Central memory CD8-positive, alpha-beta T cell (primary cell): ENCODE results near the gene CELA2A.
"Not testable (repeated sequence)": the region's sequence is repeated elsewhere in the genome, so short reads cannot be mapped to it uniquely, and the experiment has no call there.

Source experiments
- ATAC-seq: fragments of 150-1000 bp; cut with Tn5 transposase; replicated peaks from 2 replicates; pipeline ENCODE4 v1.10.0; 2022; ENCODE audit warnings: mild to moderate bottlenecking, moderate FRiP score, moderate number of reproducible peaks; ENCODE audit not compliant: poor library complexity, severe bottlenecking; ENCODE audit errors: extremely low read depth
- DNase-seq, 2 donors: peaks; one replicate each; pipeline ENCODE4 v3.0.0; 2021; ENCODE audit warnings: low spot score in 2 of 2
- H3K27ac Mint-ChIP-seq: one replicate; pipeline ENCODE4 v1.8.0; 2022; ENCODE audit warnings: low read depth, mild to moderate bottlenecking, moderate library complexity, mixed read lengths
- H3K27me3 Mint-ChIP-seq: one replicate; pipeline ENCODE4 v1.8.0; 2022; ENCODE audit warnings: mixed read lengths
- H3K36me3 Mint-ChIP-seq: one replicate; pipeline ENCODE4 v1.8.0; 2022; ENCODE audit warnings: mild to moderate bottlenecking, moderate library complexity, mixed read lengths; ENCODE audit not compliant: insufficient read depth
- H3K4me1 Mint-ChIP-seq: one replicate; pipeline ENCODE4 v1.8.0; 2022; ENCODE audit warnings: mixed read lengths
- H3K4me3 Mint-ChIP-seq: one replicate; pipeline ENCODE4 v1.8.0; 2022; ENCODE audit warnings: mild to moderate bottlenecking, moderate library complexity, mixed read lengths
- H3K9me3 Mint-ChIP-seq: one replicate; pipeline ENCODE4 v1.8.0; 2022; ENCODE audit warnings: mixed read lengths

The CELA2A gene

GRCh38 chr1:15484443-15484842 lies 27.9 kb downstream of the CELA2A start:
- not testable (repeated sequence) for ATAC-seq, H3K4me3 Mint-ChIP-seq, DNase-seq

DNA sequence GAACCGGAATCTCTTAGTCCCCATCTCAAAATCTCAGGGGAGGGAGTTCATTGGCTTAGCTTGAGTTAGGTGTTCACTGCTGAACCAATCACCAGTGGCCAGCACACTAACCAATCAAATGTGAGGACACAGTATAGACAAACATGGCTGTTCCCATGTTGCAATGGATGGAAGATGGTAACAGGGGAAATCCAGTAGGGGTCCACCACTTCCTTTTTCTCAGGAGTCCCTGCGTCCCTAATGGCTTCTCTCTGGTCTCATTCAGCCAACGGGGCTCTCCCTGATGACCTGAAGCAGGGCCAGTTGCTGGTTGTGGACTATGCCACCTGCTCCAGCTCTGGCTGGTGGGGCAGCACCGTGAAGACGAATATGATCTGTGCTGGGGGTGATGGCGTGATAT lies 29.1 kb downstream of the CELA2A start:
- peaks cover 8% of the 10 kb centered on the region for H3K36me3 Mint-ChIP-seq
- no peak for ATAC-seq
- H3K9me3 Mint-ChIP-seq = no peaks in the 10 kb centered on the region
- H3K4me1 Mint-ChIP-seq = no peaks in the 10 kb centered on the region
- H3K27ac Mint-ChIP-seq = no peak overlapping the region
- no peak for DNase-seq
- H3K27me3 Mint-ChIP-seq = no peaks in the 10 kb centered on the region
- H3K4me3 Mint-ChIP-seq = no peak overlapping the region

More at GRCh38 chr1:15484443-15484842, 27.9 kb downstream of the CELA2A start:
- not testable (repeated sequence) for H3K27me3 Mint-ChIP-seq, H3K36me3 Mint-ChIP-seq, H3K4me1 Mint-ChIP-seq, H3K27ac Mint-ChIP-seq, H3K9me3 Mint-ChIP-seq

DNA sequence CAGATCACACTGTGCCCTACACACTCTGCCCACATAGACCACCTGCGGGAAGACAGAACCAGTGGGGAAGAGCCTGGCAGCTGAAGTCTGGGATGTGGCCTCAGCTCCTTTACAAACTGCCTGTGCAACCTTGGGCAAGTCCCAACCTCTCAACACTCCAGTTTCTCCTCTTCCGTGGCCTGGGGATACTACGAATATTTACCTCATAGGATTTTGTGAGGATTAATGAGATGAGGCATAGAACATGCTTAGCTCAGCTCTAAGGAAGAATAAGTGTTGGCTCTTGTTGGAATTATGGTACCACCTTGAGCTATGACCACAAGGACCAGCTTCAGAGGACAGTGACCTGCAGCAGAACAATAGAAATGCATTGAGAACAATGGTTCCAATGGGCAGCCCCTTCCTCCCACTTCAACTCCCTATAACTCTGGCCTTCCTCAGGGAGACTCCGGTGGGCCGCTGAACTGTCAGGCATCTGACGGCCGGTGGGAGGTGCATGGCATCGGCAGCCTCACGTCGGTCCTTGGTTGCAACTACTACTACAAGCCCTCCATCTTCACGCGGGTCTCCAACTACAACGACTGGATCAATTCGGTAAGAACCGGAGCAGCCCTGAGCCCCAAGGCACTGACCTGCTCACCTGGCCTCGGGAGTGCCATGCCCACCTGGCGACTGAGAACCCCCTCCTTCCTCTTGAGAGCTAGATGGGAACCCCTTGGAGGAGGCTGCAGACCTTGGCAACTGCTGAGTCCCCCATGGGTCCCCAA lies 30.5 kb downstream of the CELA2A start:
- peak overlapping the region; percentile 22 for H3K27ac Mint-ChIP-seq

DNA sequence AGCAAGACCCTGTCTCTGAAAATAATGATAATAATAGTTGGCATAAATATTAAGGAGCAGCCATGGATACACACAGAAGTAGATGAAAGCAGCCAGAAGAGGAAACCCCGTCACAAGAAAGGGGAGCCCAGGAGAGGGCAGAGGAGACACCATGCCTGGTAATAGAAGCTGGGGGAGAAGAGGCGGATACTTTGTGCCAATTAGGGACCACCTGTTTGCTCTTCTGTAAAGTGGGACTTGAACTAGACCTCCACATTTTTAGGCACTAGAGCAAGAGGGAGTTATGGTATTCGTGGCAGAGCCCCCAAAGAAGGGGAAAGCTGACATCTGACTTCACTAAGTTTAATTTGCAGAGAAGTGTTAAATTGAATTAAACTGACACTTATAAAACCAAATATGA lies 31.8 kb downstream of the CELA2A start:
- DNase-seq (no peak), ATAC-seq (no peak)
- Mint-ChIP-seq H3K9me3 (no peaks in the 10 kb centered on the region), H3K36me3 (peaks cover 7% of the 10 kb centered on the region), H3K4me1 (no peaks in the 10 kb centered on the region), H3K27me3 (no peaks in the 10 kb centered on the region), H3K27ac (no peak overlapping the region), H3K4me3 (no peak overlapping the region)

More for the DNA sequence above, 30.5 kb downstream of the CELA2A start:
- not testable (repeated sequence) for H3K36me3 Mint-ChIP-seq, ATAC-seq, H3K4me1 Mint-ChIP-seq, DNase-seq, H3K4me3 Mint-ChIP-seq, H3K9me3 Mint-ChIP-seq, H3K27me3 Mint-ChIP-seq

DNA sequence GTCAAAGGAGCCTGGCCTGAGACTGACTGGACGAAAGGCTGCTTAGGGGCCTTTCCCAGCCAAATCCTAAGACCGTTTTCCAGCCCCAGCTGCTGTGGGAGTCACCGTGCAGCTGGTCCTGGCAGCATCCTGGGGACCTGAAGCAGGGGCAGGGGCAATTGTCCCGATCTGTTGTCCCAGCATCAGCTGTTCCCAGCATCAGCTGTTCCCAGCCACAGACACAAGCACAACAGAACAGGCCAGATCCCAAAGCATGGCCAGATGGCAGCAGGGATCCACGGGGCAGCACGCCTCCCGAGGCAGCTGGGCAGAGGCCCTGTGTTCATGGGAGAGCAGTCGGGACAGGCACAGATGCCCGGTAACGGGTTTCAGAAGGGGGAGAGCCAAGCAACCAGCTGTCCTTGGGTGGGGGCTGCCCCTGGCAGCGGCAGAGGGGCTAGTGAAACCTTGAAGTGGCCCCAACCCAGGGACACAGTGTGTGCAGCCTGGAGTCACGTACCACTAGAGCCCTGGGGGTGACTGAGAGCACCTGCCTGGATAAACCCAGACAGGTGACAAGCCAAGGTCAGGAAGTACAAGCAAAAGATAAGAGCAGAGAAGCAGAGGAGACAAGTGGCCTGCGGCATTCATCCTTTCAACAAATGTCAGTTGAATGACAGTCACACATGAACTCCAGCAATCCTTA lies 32.7 kb downstream of the CELA2A start:
- H3K4me3 Mint-ChIP-seq = no peak overlapping the region
- no peak for ATAC-seq

DNA sequence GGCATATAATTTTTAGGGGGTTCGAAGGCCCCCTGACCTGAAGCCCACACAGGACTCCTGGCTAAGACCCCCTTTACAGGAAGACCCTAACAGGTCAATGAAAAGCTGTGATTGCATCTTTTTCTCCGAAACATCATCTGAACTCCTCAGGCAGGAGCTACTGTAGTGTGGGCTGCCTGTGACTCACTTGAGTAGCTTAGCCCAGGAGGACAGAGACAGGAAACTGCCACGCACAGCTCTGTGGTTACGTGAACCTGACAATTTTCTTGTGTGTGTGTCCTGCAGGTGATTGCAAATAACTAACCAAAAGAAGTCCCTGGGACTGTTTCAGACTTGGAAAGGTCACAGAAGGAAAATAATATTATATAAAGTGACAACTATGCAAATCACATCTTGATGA lies 34.5 kb downstream of the CELA2A start:
- H3K27ac Mint-ChIP-seq, H3K4me1 Mint-ChIP-seq, H3K4me3 Mint-ChIP-seq, H3K9me3 Mint-ChIP-seq, H3K27me3 Mint-ChIP-seq, ATAC-seq, DNase-seq: not testable (repeated sequence)
- peaks cover 13% of the 10 kb centered on the region for H3K36me3 Mint-ChIP-seq

More for the DNA sequence above, 32.7 kb downstream of the CELA2A start:
- Mint-ChIP-seq H3K27me3 (no peaks in the 10 kb centered on the region), H3K27ac (no peak overlapping the region), H3K9me3 (no peaks in the 10 kb centered on the region), H3K36me3 (peaks cover 14% of the 10 kb centered on the region), H3K4me1 (no peaks in the 10 kb centered on the region)
- no peak for DNase-seq

GRCh38 chr1:15492596-15492995 lies 36.1 kb downstream of the CELA2A start:
- Mint-ChIP-seq H3K4me1 (no peaks in the 10 kb centered on the region), H3K9me3 (no peaks in the 10 kb centered on the region), H3K36me3 (peaks cover 9% of the 10 kb centered on the region), H3K27ac (no peak overlapping the region), H3K4me3 (no peak overlapping the region), H3K27me3 (no peaks in the 10 kb centered on the region)
- DNase-seq = no peak
- no peak for ATAC-seq

- Mint-ChIP-seq H3K36me3 (peaks cover 9% of the 10 kb centered on the region), H3K4me3 (no peak overlapping the region), H3K4me1 (no peaks in the 10 kb centered on the region), H3K27me3 (no peaks in the 10 kb centered on the region), H3K9me3 (no peaks in the 10 kb centered on the region), H3K27ac (no peak overlapping the region)
- ATAC-seq (no peak), DNase-seq (no peak)
These were observed 37.4 kb downstream of the CELA2A start for GRCh38 chr1:15493869-15494390.

GRCh38 chr1:15500184-15501178 lies 43.9 kb downstream of the CELA2A start:
- Mint-ChIP-seq H3K36me3 (peaks cover 11% of the 10 kb centered on the region), H3K27me3 (no peaks in the 10 kb centered on the region), H3K4me1 (no peaks in the 10 kb centered on the region), H3K27ac (no peak overlapping the region), H3K9me3 (no peaks in the 10 kb centered on the region), H3K4me3 (no peak overlapping the region)
- DNase-seq = no peak
- no peak for ATAC-seq

DNA sequence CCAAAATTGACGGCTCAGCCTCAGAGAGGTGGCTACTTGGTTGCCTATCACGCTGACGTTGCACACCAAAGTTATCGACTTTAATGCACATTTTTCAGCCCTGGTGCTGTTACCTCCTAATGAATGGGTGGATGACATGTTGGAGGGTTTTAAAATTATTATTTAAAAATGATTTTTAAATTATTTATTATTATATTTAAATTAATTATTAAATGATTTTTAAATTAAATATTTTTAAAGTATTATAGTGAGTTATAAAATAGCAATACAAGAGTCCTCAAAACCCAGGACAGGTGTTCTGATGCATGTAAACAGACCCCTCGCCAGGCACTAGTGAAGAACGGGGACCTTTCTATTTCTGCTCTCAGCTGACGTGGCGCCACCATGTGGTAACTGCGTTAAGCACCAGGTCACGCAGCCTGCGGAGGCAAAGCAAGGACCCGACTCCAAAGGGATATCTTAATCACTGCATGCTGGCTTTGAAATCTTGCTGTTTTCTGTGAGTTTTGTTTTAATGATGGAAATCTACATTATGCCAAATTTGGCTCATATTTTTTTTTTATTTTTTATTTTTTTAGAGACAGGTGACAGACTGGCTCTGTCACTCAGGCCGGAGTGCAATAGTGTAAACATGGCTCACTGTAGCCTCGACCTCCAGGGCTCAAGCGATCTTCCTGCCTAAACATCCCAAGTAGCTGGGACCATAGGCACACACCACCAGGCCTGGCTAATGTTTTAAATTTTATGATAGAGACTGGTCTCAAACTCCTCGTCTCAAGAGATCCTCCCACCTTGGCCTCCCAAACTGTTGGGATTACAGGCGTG lies 44.9 kb downstream of the CELA2A start:
- no peak overlapping the region for H3K27ac Mint-ChIP-seq
- H3K9me3 Mint-ChIP-seq = no peaks in the 10 kb centered on the region
- H3K4me1 Mint-ChIP-seq = no peaks in the 10 kb centered on the region
- H3K4me3 Mint-ChIP-seq = no peak overlapping the region
- no peaks in the 10 kb centered on the region for H3K27me3 Mint-ChIP-seq
- ATAC-seq (no peak), DNase-seq (no peak)
- H3K36me3 Mint-ChIP-seq = peaks cover 11% of the 10 kb centered on the region

DNA sequence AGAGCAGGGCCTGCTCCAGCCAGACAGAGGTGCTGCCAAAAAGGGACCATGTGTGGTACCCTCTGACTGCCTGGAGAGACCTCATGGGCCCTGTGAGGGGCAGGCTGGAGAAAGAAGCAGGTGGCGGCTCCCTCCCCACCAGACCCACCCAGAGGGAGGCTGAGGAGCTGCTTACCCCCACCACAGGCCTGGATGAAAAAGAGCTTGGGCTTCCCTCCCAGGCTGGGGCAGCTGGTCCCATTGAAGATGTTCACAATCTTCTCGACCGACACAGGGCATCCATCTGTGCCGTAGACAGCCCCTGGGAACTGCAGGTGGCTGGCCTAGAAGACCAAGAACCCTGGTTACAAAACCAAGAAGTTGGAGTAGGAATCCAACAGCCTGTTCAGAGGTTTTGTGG lies 47.9 kb downstream of the CELA2A start:
- ATAC-seq (no peak), DNase-seq (no peak)
- H3K4me1 Mint-ChIP-seq = no peaks in the 10 kb centered on the region
- H3K9me3 Mint-ChIP-seq = no peaks in the 10 kb centered on the region
- H3K4me3 Mint-ChIP-seq = no peak overlapping the region
- H3K27ac Mint-ChIP-seq = no peak overlapping the region
- peaks cover 9% of the 10 kb centered on the region for H3K36me3 Mint-ChIP-seq
- H3K27me3 Mint-ChIP-seq = no peaks in the 10 kb centered on the region
